Activated T-cell treated with anti-CD3 and anti-CD28 coated beads, Interleukin-2, amount 50 U/mL, for 72 hours (primary cell): ENCODE data around the gene PIAS3. TPM values are rescaled to one million over a fixed set of nuclear protein-coding genes. Genes with fewer than 3 reads are reported as not detected.
"Not testable (repeated sequence)": the region's sequence is repeated elsewhere in the genome, so short reads cannot be mapped to it uniquely, and the experiment has no call there.

Experiments used
- ATAC-seq, 2 donors: fragments of 150-1000 bp; cut with Tn5 transposase; replicated peaks in 1 of 2; 2 replicates each; pipeline ENCODE4 v1.10.0; 2021; ENCODE audit warnings: moderate library complexity in 2 of 2, mild to moderate bottlenecking in 1 of 2
- DNase-seq, 2 donors: peaks; one replicate each; pipeline ENCODE4 v3.0.0; 2021 to 2022; ENCODE audit warnings: mixed read lengths in 1 of 2
- H3K27ac Mint-ChIP-seq: one replicate; pipeline ENCODE4 v1.8.0; 2022; ENCODE audit warnings: mild to moderate bottlenecking, moderate library complexity, mixed read lengths
- H3K27me3 Mint-ChIP-seq: one replicate; pipeline ENCODE4 v1.8.0; 2022; ENCODE audit warnings: low read depth, mixed read lengths
- H3K36me3 Mint-ChIP-seq, 2 donors: one replicate each; pipeline ENCODE4 v1.8.0; 2022; ENCODE audit warnings: mixed read lengths in 2 of 2, mild to moderate bottlenecking in 1 of 2; ENCODE audit not compliant: insufficient read depth in 2 of 2
- H3K4me1 Mint-ChIP-seq: one replicate; pipeline ENCODE4 v1.8.0; 2022; ENCODE audit warnings: low read depth, mixed read lengths
- H3K4me3 Mint-ChIP-seq, 2 donors: one replicate each; pipeline ENCODE4 v1.8.0; 2022; ENCODE audit warnings: mild to moderate bottlenecking in 2 of 2, mixed read lengths in 2 of 2, moderate library complexity in 2 of 2
- H3K9me3 Mint-ChIP-seq, 2 donors: one replicate each; pipeline ENCODE4 v1.8.0; 2022; ENCODE audit warnings: mixed read lengths in 2 of 2
- total RNA-seq, 2 donors: library from RNA; stranded (reverse); gene quantifications; one replicate each; pipeline ENCODE4 v1.2.3, GENCODE V29; 2022

The PIAS3 gene
- total RNA-seq, 2 donors from 2014 or later: 30.9 to 35.6 TPM

DNA sequence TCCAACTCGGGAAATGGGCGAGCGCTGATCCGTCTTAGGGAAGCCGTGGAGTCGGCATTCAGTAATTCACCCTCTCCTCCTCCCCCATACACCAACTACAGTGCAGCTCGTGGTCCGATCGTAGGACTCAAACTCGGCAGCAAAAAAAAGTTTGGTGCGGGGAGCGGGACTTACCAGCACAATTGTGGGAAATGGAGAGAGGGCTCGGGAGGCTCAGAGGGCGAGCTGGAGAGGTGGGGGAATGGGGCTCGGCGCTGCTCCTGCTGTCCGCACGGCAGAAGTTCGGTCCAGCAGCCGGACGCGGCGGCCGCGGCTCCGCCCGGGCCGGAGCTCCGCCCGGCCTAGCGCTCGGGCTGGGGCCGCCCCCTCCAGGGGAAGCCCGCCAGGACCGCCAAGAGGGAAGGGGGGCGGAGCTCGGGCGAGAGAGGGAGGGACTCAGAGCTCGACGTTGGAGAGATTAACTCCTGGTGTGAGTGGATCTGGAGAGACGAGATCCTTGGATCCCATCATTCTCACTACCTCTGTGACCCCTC lies 676 bp upstream of the PIAS3 start:
- Mint-ChIP-seq H3K27ac (peak overlapping the region; percentile 55), H3K36me3 (peaks cover 3 to 13% of the 10 kb centered on the region in 2 donors)
- peak; percentile 73 to 76 for ATAC-seq

DNA sequence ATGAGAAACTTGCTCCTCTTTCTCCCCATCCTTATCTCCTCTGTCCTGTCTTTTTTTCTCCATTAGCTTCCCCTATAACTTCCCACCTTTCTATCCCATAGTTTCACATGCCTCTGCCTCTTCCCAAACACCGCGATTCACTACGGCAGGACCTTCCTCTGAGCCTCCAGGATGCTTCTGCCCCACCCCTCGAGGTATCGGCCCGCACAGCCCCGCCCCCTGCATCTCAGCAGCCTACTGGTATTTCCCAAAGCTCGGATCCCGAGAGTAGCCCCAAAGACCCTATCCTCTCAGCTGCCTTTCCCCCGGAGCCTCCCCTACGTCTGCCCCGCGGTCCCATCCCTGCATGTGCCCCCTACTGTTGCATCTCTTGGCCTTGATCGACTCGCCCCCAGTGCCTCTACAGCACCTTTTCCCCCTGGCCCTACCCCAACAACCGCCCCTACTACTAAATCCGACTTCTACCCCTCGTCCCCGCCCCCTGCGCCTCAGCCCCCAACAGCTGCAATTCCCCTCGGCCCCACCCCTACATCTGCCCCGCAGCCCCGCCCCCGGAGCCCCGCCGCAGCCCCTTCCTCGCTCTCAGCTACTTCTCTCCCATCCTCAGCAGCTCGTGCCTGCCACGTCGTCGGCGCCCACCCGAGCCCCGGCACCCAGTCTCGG lies 512 bp downstream of the PIAS3 start:
- peak overlapping the region; percentile 92 to 98 for H3K4me3 Mint-ChIP-seq
- peaks cover 3 to 13% of the 10 kb centered on the region in 2 donors for H3K36me3 Mint-ChIP-seq
- no peaks in the 10 kb centered on the region for H3K27me3 Mint-ChIP-seq
- H3K9me3 Mint-ChIP-seq: no peaks in the 10 kb centered on the region
- DNase-seq (peak; percentile 59 to 78), ATAC-seq (peak; percentile 59 to 66)
- H3K4me1 Mint-ChIP-seq: peaks cover 14% of the 10 kb centered on the region
- H3K27ac Mint-ChIP-seq: peak overlapping the region; percentile 72

More for the DNA sequence above, 676 bp upstream of the PIAS3 start:
- peak; percentile 88 to 90 for DNase-seq
- Mint-ChIP-seq H3K4me1 (peaks cover 14% of the 10 kb centered on the region), H3K27me3 (no peaks in the 10 kb centered on the region), H3K9me3 (no peaks in the 10 kb centered on the region), H3K4me3 (peak overlapping the region; percentile 92 to 98)

DNA sequence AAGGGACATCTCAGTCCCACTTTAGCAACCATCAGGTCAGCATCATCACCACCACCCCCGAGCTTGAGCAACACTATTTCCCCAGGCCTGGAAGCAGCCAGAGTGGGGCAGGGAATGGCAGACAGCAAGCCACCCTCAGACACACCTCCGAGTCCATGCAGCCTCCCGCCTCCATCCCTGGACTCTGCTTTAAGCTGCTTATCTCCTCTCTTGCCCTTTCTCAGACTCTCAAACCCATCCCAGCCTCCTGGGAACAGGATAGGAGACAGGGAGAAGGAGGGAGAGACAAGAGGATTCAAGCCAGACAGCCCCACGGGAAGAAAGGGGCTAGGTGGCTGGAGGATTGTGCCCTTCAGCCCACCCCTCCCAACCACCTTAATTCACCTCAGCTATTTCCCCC lies 1.7 kb downstream of the PIAS3 start:
- DNase-seq (no peak), ATAC-seq (no peak)
- H3K9me3 Mint-ChIP-seq: no peaks in the 10 kb centered on the region
- H3K4me1 Mint-ChIP-seq: peaks cover 14% of the 10 kb centered on the region
- peaks cover 3 to 15% of the 10 kb centered on the region in 2 donors for H3K36me3 Mint-ChIP-seq
- no peaks in the 10 kb centered on the region for H3K27me3 Mint-ChIP-seq
- peak overlapping the region in 1 of 2 donors; percentile 6 for H3K4me3 Mint-ChIP-seq
- H3K27ac Mint-ChIP-seq: no peak overlapping the region

DNA sequence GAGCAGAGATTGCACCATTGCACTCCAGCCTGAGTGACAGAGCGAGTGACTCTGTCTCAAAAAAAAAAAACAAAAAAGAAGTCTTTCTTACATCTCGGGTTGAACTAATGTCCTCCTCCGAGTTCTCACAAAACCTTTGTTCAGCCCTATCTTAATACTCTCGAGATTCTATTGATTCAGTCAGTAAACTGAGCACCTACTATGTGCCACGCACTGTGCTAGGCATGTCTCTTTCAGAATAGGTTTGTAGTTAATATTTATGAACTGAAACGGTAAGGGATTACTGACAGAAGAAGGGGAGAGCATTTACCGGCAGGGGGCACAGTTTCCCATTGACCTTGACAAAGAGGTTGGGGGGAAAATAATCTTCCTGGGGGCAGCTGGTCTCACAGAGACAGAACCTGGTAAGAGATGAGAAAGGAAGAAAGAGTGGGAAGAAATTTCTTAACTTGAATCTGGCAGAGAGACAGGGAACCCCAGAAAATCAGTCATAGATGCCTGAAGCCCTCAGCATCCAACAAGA lies 3.4 kb downstream of the PIAS3 start:
- H3K4me1 Mint-ChIP-seq: peaks cover 14% of the 10 kb centered on the region
- no peak overlapping the region for H3K27ac Mint-ChIP-seq
- no peaks in the 10 kb centered on the region for H3K27me3 Mint-ChIP-seq
- no peak overlapping the region for H3K4me3 Mint-ChIP-seq
- no peak for ATAC-seq
- H3K9me3 Mint-ChIP-seq: no peaks in the 10 kb centered on the region
- peaks cover 3 to 15% of the 10 kb centered on the region in 2 donors for H3K36me3 Mint-ChIP-seq
- no peak for DNase-seq

DNA sequence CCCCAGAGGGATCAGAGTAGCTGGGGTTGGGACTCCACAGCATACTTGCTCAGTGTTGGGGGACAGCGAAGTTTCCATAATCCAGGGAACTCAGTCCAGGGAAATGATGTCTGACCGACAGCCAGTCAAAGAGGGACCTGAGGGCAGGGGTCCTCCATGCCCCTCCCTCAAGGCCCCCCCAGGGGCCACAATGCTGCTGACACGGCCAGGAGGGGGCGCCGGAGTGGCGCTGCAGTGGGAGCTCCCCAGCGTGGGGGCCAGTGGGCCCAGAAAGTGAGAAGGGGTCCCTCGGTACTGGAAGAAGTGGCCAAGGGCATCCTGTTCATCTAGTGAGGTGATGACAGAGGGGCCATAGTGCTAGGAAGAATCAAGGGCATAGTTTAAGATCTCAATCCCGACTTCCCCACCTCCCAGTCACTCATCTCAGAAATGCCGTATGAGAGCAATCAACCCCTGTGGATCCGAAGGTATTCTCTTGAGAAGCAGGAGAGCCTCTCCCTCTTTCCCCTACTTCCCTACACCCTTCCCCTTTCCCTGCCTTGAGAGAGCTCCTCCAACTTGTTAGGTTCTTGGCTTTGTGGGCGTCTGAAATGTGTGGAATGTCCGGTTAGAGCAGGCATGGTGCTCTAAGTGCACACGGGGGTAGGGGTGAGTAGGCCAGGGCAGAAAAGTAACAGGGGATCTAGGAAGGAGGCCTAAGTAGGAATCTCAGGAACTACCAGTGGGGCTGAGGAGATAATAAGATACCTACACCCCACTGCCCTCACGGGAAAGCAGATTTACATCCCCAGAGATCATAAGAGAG lies 9.3 kb downstream of the PIAS3 start:
- ATAC-seq: no peak
- peaks cover 14% of the 10 kb centered on the region for H3K4me1 Mint-ChIP-seq

DNA sequence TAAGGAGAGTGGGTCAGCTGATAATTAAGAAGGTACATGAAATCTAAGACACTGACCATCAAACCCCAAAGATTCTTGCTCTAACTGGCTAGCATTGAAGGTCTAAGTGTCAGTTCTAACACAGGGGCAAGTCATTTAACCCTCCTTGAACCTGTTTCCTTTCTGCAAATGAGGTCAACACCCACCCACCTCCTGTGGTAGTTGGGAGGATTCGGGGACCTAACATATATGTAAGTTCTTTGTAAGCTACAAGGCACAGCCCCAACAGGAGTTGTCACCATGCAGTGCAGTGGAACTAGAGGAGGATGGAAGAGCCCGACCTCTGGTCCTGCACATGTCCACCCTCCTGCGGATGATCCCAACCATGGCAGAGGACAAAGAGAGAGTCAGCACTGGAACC lies 11.1 kb downstream of the PIAS3 start:
- Mint-ChIP-seq H3K36me3 (peaks cover 0 to 2% of the 10 kb centered on the region in 2 donors), H3K27ac (no peak overlapping the region), H3K4me1 (peaks cover 14% of the 10 kb centered on the region), H3K9me3 (no peaks in the 10 kb centered on the region), H3K27me3 (no peaks in the 10 kb centered on the region), H3K4me3 (no peak overlapping the region)
- no peak for DNase-seq
- ATAC-seq: no peak

More for the DNA sequence above, 9.3 kb downstream of the PIAS3 start:
- H3K9me3 Mint-ChIP-seq: no peaks in the 10 kb centered on the region
- no peak overlapping the region for H3K4me3 Mint-ChIP-seq
- peaks cover 0 to 3% of the 10 kb centered on the region in 2 donors for H3K36me3 Mint-ChIP-seq
- DNase-seq: peak; percentile 25 to 29
- no peak overlapping the region for H3K27ac Mint-ChIP-seq
- H3K27me3 Mint-ChIP-seq: no peaks in the 10 kb centered on the region

DNA sequence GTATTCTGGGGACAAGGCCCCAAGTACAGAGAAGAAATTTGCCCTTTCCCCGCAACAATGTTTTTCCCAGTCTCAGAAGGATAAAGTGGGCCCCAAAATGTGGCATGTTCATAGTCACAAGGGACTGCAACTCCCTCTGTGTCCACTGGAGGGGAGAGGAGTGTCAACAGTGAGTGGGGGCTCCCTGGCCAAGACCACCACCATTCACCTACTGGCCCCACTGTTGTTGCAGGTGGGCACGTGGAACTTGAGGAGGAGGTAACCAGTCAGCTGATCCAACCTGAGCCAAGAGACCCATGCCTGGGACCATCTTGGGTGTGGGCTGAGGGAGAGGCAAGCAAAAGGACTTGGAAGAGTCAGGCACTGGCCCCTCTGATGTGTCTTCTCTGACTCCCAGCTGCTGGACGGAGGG lies 12.7 kb downstream of the PIAS3 start:
- Mint-ChIP-seq H3K4me3 (no peak overlapping the region), H3K36me3 (peaks cover 0 to 7% of the 10 kb centered on the region in 2 donors), H3K27ac (no peak overlapping the region), H3K4me1 (peaks cover 14% of the 10 kb centered on the region), H3K27me3 (no peaks in the 10 kb centered on the region), H3K9me3 (no peaks in the 10 kb centered on the region)
- peak; percentile 28 to 30 for DNase-seq
- peak; percentile 36 to 43 for ATAC-seq

DNA sequence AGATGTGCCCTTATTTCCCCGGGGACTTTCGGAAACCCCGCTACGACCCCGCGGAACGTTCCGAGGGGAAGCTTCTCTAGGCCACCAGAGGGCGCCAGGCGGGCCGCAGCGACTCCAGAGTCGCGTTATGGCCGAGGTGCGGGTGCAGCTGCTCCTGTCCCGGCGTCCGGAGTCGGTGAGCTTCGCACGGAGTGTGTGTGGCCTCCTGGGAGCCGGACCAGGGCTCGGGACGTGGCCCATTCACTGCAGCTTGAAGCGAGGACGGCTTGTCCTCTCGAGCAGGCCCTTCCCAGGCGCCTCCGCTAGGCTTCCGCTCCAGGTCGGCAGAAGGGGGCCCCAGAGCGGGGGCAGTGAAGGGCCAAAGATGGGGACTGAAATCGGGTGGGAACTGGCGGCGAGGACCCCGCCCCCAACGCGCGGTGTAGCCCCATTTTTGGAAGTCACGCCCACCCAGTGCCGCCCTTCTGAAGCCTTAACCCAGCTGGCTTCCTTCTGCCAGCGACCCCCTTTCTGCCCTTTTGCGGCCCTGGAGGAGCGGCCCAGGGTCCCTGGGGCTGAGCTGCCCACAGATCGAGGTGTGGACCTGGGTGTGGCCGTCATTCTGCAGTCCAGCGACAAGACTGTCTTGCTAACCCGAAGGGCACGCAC lies 13.2 kb downstream of the PIAS3 start, which contains the start of gene NUDT17:
TSS of gene NUDT17 (plus strand) at position 117 of the 648 bp plus-strand sequence. CDS start at position 128, 11 bp downstream.
- peaks cover 14% of the 10 kb centered on the region for H3K4me1 Mint-ChIP-seq
- ATAC-seq (peak; percentile 81 to 85), DNase-seq (peak; percentile 82 to 84)
- H3K27ac Mint-ChIP-seq: no peak within 1 kb of the TSS
- no peak within 1 kb of the TSS for H3K4me3 Mint-ChIP-seq
- no peaks in the 10 kb centered on the region for H3K27me3 Mint-ChIP-seq
- H3K36me3 Mint-ChIP-seq: peaks cover 0 to 7% of the 10 kb centered on the region in 2 donors
- no peaks in the 10 kb centered on the region for H3K9me3 Mint-ChIP-seq

DNA sequence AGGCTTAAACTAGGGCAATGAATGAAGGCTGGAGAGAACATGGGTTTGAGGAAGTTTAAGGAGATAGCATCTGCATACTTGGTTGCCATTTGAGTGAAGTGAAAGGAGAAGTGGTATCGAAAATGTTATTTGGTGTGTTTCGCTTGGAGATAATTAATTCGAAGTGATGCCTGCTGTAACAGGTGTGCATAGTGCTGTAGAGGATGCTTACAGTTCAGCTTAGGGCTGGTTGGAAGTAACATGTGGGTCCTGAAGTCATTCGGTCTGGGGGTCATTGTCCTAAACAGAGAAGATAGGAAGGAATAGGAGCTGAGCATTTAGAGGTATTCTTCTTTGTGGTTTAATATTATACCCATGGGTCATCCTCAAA lies 13.8 kb downstream of the PIAS3 start:
- Mint-ChIP-seq H3K4me1 (peaks cover 14% of the 10 kb centered on the region), H3K27ac (no peak overlapping the region), H3K27me3 (no peaks in the 10 kb centered on the region), H3K9me3 (no peaks in the 10 kb centered on the region), H3K4me3 (no peak overlapping the region), H3K36me3 (peaks cover 0 to 7% of the 10 kb centered on the region in 2 donors)
- ATAC-seq: peak; percentile 55 to 57
- DNase-seq: no peak

DNA sequence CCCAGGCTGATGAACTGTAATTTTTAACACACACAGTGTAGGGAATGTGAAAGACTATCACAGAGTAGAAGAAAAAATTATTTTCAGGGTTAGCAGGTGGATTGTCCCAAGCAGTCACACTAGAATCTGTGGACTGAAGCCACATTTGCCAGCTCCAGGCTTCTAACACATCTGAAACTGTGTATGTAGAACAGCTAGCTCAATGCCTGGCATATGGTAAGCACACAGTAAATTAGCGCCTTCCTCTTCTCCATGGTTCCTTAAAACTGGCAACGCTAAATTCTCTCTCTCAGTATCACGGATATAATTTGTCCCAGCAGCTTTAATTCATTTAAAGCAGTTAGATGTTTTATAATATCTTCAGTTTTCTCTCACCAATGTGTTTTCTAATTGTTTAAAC lies 15.8 kb downstream of the PIAS3 start:
- Mint-ChIP-seq H3K4me1 (peaks cover 14% of the 10 kb centered on the region), H3K9me3 (no peaks in the 10 kb centered on the region), H3K27ac (no peak overlapping the region), H3K27me3 (no peaks in the 10 kb centered on the region), H3K36me3 (peaks cover 0 to 15% of the 10 kb centered on the region in 2 donors), H3K4me3 (no peak overlapping the region)
- ATAC-seq (no peak), DNase-seq (no peak)

DNA sequence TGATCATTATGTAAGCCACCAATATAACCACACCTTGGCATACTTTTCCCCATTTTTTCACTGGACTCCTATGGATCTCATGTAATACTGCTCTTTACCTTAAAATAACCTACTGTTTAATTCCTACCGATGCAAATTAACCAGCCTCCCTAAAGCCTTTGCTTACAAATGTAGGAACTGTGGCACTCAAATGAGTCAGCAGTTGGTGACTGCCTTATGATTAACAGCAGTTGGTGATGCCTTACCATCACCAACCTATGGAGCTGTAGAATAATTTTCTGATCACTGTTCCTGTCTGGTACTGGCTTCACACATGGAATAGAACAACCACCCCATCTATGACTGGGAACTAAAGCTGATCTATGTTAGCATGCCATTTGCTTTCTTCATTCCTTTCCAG lies 21.2 kb downstream of the PIAS3 start:
- Mint-ChIP-seq H3K9me3 (no peaks in the 10 kb centered on the region), H3K27me3 (no peaks in the 10 kb centered on the region), H3K4me1 (no peaks in the 10 kb centered on the region), H3K27ac (no peak overlapping the region), H3K4me3 (no peak overlapping the region), H3K36me3 (peaks cover 12 to 39% of the 10 kb centered on the region in 2 donors)
- no peak for DNase-seq
- ATAC-seq: no peak

DNA sequence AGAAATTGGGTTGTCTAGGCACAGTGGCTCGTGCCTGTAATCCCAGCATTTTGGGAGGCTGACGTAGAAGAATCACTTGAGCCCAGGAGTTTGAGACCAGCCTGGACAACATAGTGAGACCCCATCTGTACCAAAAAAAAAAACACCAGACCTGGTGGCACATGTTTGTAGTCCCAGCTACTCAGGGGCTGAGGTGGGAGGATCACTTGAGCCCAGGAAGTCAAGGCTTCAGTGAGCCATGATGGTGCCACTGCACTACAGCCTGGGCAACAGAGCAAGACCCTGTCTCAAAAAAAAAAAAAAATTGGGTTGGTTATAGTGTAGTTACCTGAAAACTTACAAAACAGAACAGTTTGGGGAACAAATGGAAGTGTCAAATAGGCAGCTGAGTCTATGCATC lies 28.1 kb downstream of the PIAS3 start:
- H3K27ac Mint-ChIP-seq, ATAC-seq, H3K9me3 Mint-ChIP-seq, H3K4me3 Mint-ChIP-seq, H3K27me3 Mint-ChIP-seq, DNase-seq: not testable (repeated sequence)
- Mint-ChIP-seq H3K36me3 (peaks cover 36 to 66% of the 10 kb centered on the region in 2 donors), H3K4me1 (peaks cover 36% of the 10 kb centered on the region)
